IMR-90 (cell line): ENCODE data around the gene PAX3. TPM values are rescaled to one million over a fixed set of nuclear protein-coding genes. Genes with fewer than 3 reads are reported as not detected.

Source experiments
- ATAC-seq: fragments of 200-7000 bp; cut with Tn5 transposase; 2 replicates; pipeline ENCODE4 v1.9.1; 2020; ENCODE audit warnings: low read depth, mild to moderate bottlenecking, moderate library complexity
- BruUV-seq: library from RNA; stranded (reverse); fragments of 400-500 nt; replicated peaks from 2 replicates; lab custom pipeline; 2021; lab: Mats Ljungman, UMichigan
- CTCF ChIA-PET: fragments of 300-600 bp; formaldehyde crosslinking; extraction: SDS; loops from one replicate; lab custom pipeline; 2021; ENCODE audit warnings: antibody characterized with exemption; lab: Yijun Ruan, JAX
- POLR2A ChIA-PET: fragments of 300-600 bp; sonication (Branson Sonifier 250); formaldehyde crosslinking; loops from one replicate; lab custom pipeline; 2022; ENCODE audit warnings: antibody characterized with exemption; ENCODE audit not compliant: unreplicated experiment; lab: Charles Lee
- DNase-seq: peaks from one replicate; pipeline ENCODE4 v3.0.0; 2013
- H2AFZ ChIP-seq: replicated peaks from 2 replicates; pipeline ENCODE3; 2013; ENCODE audit warnings: low read length, mild to moderate bottlenecking; ENCODE audit not compliant: poor library complexity
- H2AK5ac ChIP-seq: 2 replicates; pipeline ENCODE4 v1.6.1; 2013; ENCODE audit warnings: low read depth, low read length, inconsistent platforms
- H2AK9ac ChIP-seq: replicated peaks from 2 replicates; pipeline ENCODE3; 2013; ENCODE audit warnings: mild to moderate bottlenecking, low read depth, low read length, moderate library complexity; ENCODE audit not compliant: poor library complexity
- H2BK120ac ChIP-seq: 2 replicates; pipeline ENCODE4 v1.6.1; 2013; ENCODE audit warnings: low read depth, low read length, inconsistent platforms
- H2BK15ac ChIP-seq: 3 replicates; pipeline ENCODE4 v1.6.1; 2013; ENCODE audit warnings: low read depth, low read length, inconsistent platforms
- H2BK20ac ChIP-seq: 2 replicates; pipeline ENCODE4 v1.6.1; 2013; ENCODE audit warnings: low read depth, mild to moderate bottlenecking, inconsistent platforms, low read length, moderate library complexity
- H2BK5ac ChIP-seq: 2 replicates; pipeline ENCODE4 v1.6.1; 2013; ENCODE audit warnings: mild to moderate bottlenecking, low read depth, low read length, inconsistent platforms; ENCODE audit not compliant: poor library complexity, severe bottlenecking
- H3K14ac ChIP-seq: replicated peaks from 2 replicates; pipeline ENCODE4 v1.6.1; 2013; ENCODE audit warnings: low read depth, low read length, inconsistent platforms
- H3K18ac ChIP-seq: 2 replicates; pipeline ENCODE4 v1.6.1; 2013; ENCODE audit warnings: low read depth, low read length, control low read depth
- H3K23ac ChIP-seq: 2 replicates; pipeline ENCODE4 v1.6.1; 2013; ENCODE audit warnings: low read depth, low read length, inconsistent platforms
- H3K27ac ChIP-seq: 2 replicates; pipeline ENCODE4 v1.5.1; 2013; ENCODE audit warnings: mild to moderate bottlenecking, control low read depth, low read length; ENCODE audit not compliant: insufficient read depth
- H3K27me3 ChIP-seq: 2 replicates; pipeline ENCODE4 v1.6.1; 2013; ENCODE audit warnings: low read length; ENCODE audit not compliant: control insufficient read depth, insufficient read depth
- H3K36me3 ChIP-seq: 2 replicates; pipeline ENCODE4 v1.6.1; 2013; ENCODE audit warnings: low read length, mixed read lengths; ENCODE audit not compliant: control insufficient read depth, insufficient read depth
- H3K4ac ChIP-seq: 2 replicates; pipeline ENCODE4 v1.6.1; 2013; ENCODE audit warnings: low read depth, low read length, inconsistent platforms
- H3K4me1 ChIP-seq: 2 replicates; pipeline ENCODE4 v1.6.1; 2013; ENCODE audit warnings: low read length, mixed read lengths; ENCODE audit not compliant: control insufficient read depth, insufficient read depth
- H3K4me2 ChIP-seq: 2 replicates; pipeline ENCODE4 v1.6.1; 2013; ENCODE audit warnings: low read depth, mild to moderate bottlenecking, control low read depth, low read length, moderate library complexity
- H3K4me3 ChIP-seq: 2 replicates; pipeline ENCODE4 v1.5.1; 2013; ENCODE audit warnings: low read depth, mild to moderate bottlenecking, control low read depth, low read length, moderate library complexity; ENCODE audit not compliant: insufficient read depth
- H3K56ac ChIP-seq: 2 replicates; pipeline ENCODE4 v1.6.1; 2013; ENCODE audit warnings: low read length, inconsistent platforms; ENCODE audit not compliant: insufficient read depth; ENCODE audit errors: extremely low read depth
- H3K79me1 ChIP-seq, 2 experiments: 2 replicates each; pipeline ENCODE4 v1.6.1; 2013; ENCODE audit warnings: low read length in 2 of 2, inconsistent platforms in 1 of 2, low read depth in 1 of 2
- H3K9ac ChIP-seq: 2 replicates; pipeline ENCODE4 v1.6.1; 2013; ENCODE audit warnings: low read depth, low read length, control low read depth
- H3K9me1 ChIP-seq: 2 replicates; pipeline ENCODE4 v1.6.1; 2013; ENCODE audit warnings: low read length, inconsistent platforms; ENCODE audit not compliant: insufficient read depth
- H3K9me3 ChIP-seq: 2 replicates; pipeline ENCODE4 v1.6.1; 2013; ENCODE audit warnings: low read length; ENCODE audit not compliant: control insufficient read depth, insufficient read depth
- H4K20me1 ChIP-seq: 2 replicates; pipeline ENCODE4 v1.6.1; 2013; ENCODE audit warnings: low read length, inconsistent platforms; ENCODE audit not compliant: insufficient read depth
- H4K5ac ChIP-seq: 2 replicates; pipeline ENCODE4 v1.6.1; 2013; ENCODE audit warnings: mild to moderate bottlenecking, low read depth, low read length, control low read depth
- H4K8ac ChIP-seq, 2 experiments: 2 replicates each; pipeline ENCODE4 v1.6.1; 2013; ENCODE audit warnings: low read depth in 2 of 2, low read length in 2 of 2, control low read depth in 1 of 2, inconsistent platforms in 1 of 2
- H4K91ac ChIP-seq: 2 replicates; pipeline ENCODE4 v1.6.1; 2013; ENCODE audit warnings: low read depth, low read length, inconsistent platforms; ENCODE audit not compliant: insufficient read depth
- BHLHE40 ChIP-seq: fragments of 150-350 bp; IDR thresholded peaks from 2 replicates; pipeline ENCODE4 v1.6.1; 2016; ENCODE audit warnings: mild to moderate bottlenecking, low read depth, low read length
- CEBPB ChIP-seq: IDR thresholded peaks from 2 replicates; pipeline ENCODE4 v1.6.1; 2012; ENCODE audit warnings: low read depth, low read length, improper control_type of control experiment
- CHD1 ChIP-seq: IDR thresholded peaks from 2 replicates; pipeline ENCODE4 v1.6.1; 2012; ENCODE audit warnings: low read depth, low read length, improper control_type of control experiment
- ELK1 ChIP-seq: fragments of 150-350 bp; IDR thresholded peaks from 2 replicates; pipeline ENCODE4 v1.6.1; 2016; ENCODE audit warnings: low read depth, mild to moderate bottlenecking, low read length, moderate library complexity, borderline replicate concordance
- FOS ChIP-seq: fragments of 150-350 bp; IDR thresholded peaks from 2 replicates; pipeline ENCODE4 v1.6.1; 2016; ENCODE audit warnings: low read depth, low read length
- MAFK ChIP-seq: IDR thresholded peaks from 2 replicates; pipeline ENCODE4 v1.6.1; 2012; ENCODE audit warnings: low read depth, low read length, improper control_type of control experiment
- MAZ ChIP-seq: IDR thresholded peaks from 2 replicates; pipeline ENCODE4 v1.6.1; 2012; ENCODE audit warnings: low read depth, mild to moderate bottlenecking, low read length, improper control_type of control experiment, moderate library complexity, borderline replicate concordance
- MXI1 ChIP-seq: IDR thresholded peaks from 2 replicates; pipeline ENCODE4 v1.6.1; 2012; ENCODE audit warnings: low read depth, mild to moderate bottlenecking, low read length, moderate library complexity, borderline replicate concordance
- NFE2L2 ChIP-seq: fragments of 150-350 bp; IDR thresholded peaks from 2 replicates; pipeline ENCODE4 v1.6.1; 2016; ENCODE audit warnings: low read depth, mild to moderate bottlenecking, low read length
- POLR2A ChIP-seq: IDR thresholded peaks from 2 replicates; pipeline ENCODE4 v1.6.1; 2012; ENCODE audit warnings: mild to moderate bottlenecking, low read depth, low read length
- RAD21 ChIP-seq: IDR thresholded peaks from 2 replicates; pipeline ENCODE4 v1.6.1; 2012; ENCODE audit warnings: low read length, improper control_type of control experiment
- RCOR1 ChIP-seq: IDR thresholded peaks from 2 replicates; pipeline ENCODE4 v1.6.1; 2012; ENCODE audit warnings: mild to moderate bottlenecking, low read length, improper control_type of control experiment; ENCODE audit not compliant: insufficient replicate concordance
- SMC3 ChIP-seq: fragments of 150-350 bp; IDR thresholded peaks from 2 replicates; pipeline ENCODE4 v1.6.1; 2016; ENCODE audit warnings: low read depth, mild to moderate bottlenecking, antibody characterized with exemption, low read length, moderate library complexity
- WGBS, 2 experiments: methylation state at CpG; one replicate each; pipeline versions ENCODE4 v1.1.5 to v1.1.7; 2013; ENCODE audit warnings: missing lambda C conversion rate in 2 of 2; ENCODE audit not compliant: insufficient read length in 1 of 2; ENCODE audit errors: extremely low coverage in 2 of 2; 5-methylcytosine and 5-hydroxymethylcytosine counted together
- dilution Hi-C: fragments of 300-500 bp; cut with HindIII; formaldehyde crosslinking; loops from one replicate; pipeline ENCODE4 v1.14.3; 2018; ENCODE audit warnings: low sequenced_read_pairs; ENCODE audit not compliant: unreplicated experiment
- in situ Hi-C: fragments of 300-500 bp; cut with MboI; formaldehyde crosslinking; loops from 3 replicates; pipeline ENCODE4 v1.14.3; 2019; ENCODE audit warnings: low sequenced_read_pairs, inconsistent platforms, mixed read lengths
- intact Hi-C: fragments of 100-400 bp; cut with micrococcal nuclease; formaldehyde crosslinking; loops from 2 replicates; pipeline ENCODE4 v1.10.0; 2022
- polyA plus RNA-seq, 3 experiments: library from polyadenylated mRNA; depleted of rRNA; stranded (reverse); fragments of >200 nt; gene quantifications; 2 replicates each; pipeline ENCODE4 v1.2.3, GENCODE V29; 2012; ENCODE audit warnings: low replicate concordance in 1 of 3
- total RNA-seq: library from RNA; depleted of rRNA; stranded (reverse); fragments of >200 nt; gene quantifications from 2 replicates; pipeline ENCODE4 v1.2.3, GENCODE V29; 2012
- TF ChIP-seq, protein P1 (sequence below): conservative IDR thresholded peaks from 2 replicates; pipeline ENCODE4 v1.5.1; 2012; ENCODE audit warnings: mild to moderate bottlenecking, low read depth, low read length, improper control_type of control experiment
- TF ChIP-seq, protein P2 (sequence below): fragments of 150-350 bp; IDR thresholded peaks from 2 replicates; pipeline ENCODE4 v1.6.1; 2017; ENCODE audit warnings: mild to moderate bottlenecking, antibody characterized with exemption, low read length, low read depth

PAX3 gene
- total and polyA plus RNA-seq, 2 of the 4 experiments (the other 2 are of a cell fraction) = not detected

DNA sequence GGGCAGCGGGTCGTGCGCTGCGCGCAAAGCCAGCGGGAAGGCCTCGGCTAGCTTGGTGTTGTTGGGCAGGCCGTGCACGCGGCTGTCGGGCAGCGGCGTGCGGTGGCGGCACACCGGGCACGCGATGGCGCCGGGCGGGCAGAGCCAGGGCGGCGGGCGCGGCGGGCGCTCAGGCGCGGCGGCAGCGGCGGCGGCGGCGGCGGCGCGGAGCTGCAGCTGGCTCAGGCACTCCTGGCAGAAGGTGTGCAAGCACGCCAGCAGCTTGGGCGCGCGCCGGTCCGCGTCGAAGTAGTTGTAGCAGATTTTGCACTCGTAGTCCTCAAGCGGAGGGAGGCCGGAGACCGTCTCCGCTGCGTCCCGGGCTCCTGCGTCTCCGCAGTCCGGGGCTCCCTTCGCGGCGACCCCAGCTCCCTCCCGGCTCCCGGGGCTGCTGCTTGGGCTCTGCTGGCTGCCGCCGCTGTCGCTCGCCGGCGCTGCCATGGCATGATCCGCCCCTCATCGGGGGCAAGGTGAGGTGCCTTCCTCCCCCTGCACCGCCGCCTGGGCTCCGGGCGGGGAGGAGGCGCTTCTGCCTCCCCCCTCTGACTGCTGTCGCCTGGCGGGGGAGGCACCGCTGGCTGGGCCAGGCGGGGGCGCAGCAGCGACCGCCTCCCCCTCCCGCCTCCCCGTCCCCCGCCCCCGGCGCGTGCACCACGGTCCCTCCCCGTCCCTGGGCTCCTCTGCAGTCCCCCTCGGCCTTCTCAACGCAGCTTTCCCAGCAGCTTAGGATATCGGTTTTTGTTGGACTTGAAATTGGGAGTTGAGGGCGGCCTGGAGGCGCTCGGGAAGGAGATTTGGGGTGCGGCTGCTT is 21.0 kb upstream of the PAX3 start:
- H3K18ac ChIP-seq = no peak overlapping the region
- CTCF ChIA-PET = no interaction called here
- intact Hi-C loops = no loop called here
- DNase-seq (no peak), ATAC-seq (peak; percentile 55)
- no peak overlapping the region for H2BK20ac ChIP-seq
- H3K27ac ChIP-seq = no peak overlapping the region
- H2AK9ac ChIP-seq = no peak overlapping the region
- no peaks in the 10 kb centered on the region; the same call in 1 of the 2 replicates for H3K4me1 ChIP-seq
- H4K91ac ChIP-seq = no peak overlapping the region
- no peak overlapping the region for H3K4ac ChIP-seq
- H3K79me1 ChIP-seq = no peaks in the 10 kb centered on the region
- H2AK5ac ChIP-seq = no peak overlapping the region
- H2BK15ac ChIP-seq = no peak overlapping the region
- no peaks in the 10 kb centered on the region for H3K9me3 ChIP-seq
- peak overlapping the region; percentile 17; the same call in 1 of the 2 replicates for H3K4me3 ChIP-seq
- no peak overlapping the region for H3K23ac ChIP-seq
- peak overlapping the region; percentile 80 for H3K4me2 ChIP-seq
- in situ Hi-C loops = no loop called here
- H3K14ac ChIP-seq = no peak overlapping the region
- dilution Hi-C loops = no loop called here
- no peak overlapping the region for H2BK5ac ChIP-seq
- POLR2A ChIA-PET = no interaction called here
- WGBS, 2 experiments = 0% methylated on average over 30 of the region's 96 CpGs; no CpG with 5 or more reads in 1 of the 2 experiments
- peak overlapping the region; percentile 71 for H2AFZ ChIP-seq
- no peaks in the 10 kb centered on the region for H3K36me3 ChIP-seq
- H3K9me1 ChIP-seq = no peaks in the 10 kb centered on the region
- H4K5ac ChIP-seq = no peak overlapping the region
- no peak overlapping the region for H4K8ac ChIP-seq
- BruUV-seq = no TSS peak
- H2BK120ac ChIP-seq = no peak overlapping the region
- H3K9ac ChIP-seq = no peak overlapping the region
- H3K56ac ChIP-seq = no peak overlapping the region
- H4K20me1 ChIP-seq = no peaks in the 10 kb centered on the region
- peaks cover 42% of the 10 kb centered on the region for H3K27me3 ChIP-seq
- TF ChIP-seq FOS (no peak), CEBPB (no peak), MAZ (no peak), SMC3 (no peak), POLR2A (no peak), BHLHE40 (no peak), RAD21 (no peak), NFE2L2 (no peak), MXI1 (no peak), RCOR1 (no peak), CHD1 (no peak), MAFK (no peak), ELK1 (no peak)
- TF ChIP-seq, protein P1, sequence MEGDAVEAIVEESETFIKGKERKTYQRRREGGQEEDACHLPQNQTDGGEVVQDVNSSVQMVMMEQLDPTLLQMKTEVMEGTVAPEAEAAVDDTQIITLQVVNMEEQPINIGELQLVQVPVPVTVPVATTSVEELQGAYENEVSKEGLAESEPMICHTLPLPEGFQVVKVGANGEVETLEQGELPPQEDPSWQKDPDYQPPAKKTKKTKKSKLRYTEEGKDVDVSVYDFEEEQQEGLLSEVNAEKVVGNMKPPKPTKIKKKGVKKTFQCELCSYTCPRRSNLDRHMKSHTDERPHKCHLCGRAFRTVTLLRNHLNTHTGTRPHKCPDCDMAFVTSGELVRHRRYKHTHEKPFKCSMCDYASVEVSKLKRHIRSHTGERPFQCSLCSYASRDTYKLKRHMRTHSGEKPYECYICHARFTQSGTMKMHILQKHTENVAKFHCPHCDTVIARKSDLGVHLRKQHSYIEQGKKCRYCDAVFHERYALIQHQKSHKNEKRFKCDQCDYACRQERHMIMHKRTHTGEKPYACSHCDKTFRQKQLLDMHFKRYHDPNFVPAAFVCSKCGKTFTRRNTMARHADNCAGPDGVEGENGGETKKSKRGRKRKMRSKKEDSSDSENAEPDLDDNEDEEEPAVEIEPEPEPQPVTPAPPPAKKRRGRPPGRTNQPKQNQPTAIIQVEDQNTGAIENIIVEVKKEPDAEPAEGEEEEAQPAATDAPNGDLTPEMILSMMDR = no peak
- TF ChIP-seq, protein P2, sequence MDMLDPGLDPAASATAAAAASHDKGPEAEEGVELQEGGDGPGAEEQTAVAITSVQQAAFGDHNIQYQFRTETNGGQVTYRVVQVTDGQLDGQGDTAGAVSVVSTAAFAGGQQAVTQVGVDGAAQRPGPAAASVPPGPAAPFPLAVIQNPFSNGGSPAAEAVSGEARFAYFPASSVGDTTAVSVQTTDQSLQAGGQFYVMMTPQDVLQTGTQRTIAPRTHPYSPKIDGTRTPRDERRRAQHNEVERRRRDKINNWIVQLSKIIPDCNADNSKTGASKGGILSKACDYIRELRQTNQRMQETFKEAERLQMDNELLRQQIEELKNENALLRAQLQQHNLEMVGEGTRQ = no peak
